ENCODE measurements around the gene EGR4.

Gene EGR4

DNA sequence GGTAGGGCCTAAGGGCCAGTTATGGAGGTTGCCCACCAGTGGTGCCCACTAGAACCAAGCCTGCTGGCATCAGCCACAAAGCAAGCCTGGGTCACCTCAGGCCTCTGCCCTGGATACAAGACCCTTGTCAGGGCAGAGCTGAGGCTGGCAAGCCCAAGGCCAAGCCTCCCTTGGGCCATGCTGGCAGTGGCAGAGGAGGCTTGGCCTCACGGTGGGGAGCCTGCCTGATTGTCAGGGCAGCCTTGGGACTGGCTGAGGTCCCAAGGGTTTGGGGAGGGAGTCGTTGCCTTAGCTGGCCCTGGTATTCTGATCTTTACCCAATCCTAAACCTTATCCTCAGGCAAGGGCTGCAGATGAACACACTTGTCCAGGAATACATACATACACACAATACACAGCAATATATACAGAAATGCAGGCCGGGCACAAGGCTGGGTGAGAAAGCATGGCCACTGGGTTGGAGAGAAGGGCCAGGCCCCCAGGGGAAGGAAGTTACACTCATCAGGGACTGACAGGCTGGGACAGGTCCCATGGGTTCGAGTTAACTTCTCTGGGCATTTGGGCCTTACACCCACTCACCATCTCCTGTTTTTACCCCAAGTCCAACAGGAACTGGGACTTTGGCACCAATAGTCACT, 38.2 kb downstream of the EGR4 start:
- peak; percentile 9 for DNase-seq
- in situ Hi-C loops (cut with MboI; ENCODE audit: low pct_unique_long_range_greater_than_20kb, low sequenced_read_pairs) = no loop called here

DNA sequence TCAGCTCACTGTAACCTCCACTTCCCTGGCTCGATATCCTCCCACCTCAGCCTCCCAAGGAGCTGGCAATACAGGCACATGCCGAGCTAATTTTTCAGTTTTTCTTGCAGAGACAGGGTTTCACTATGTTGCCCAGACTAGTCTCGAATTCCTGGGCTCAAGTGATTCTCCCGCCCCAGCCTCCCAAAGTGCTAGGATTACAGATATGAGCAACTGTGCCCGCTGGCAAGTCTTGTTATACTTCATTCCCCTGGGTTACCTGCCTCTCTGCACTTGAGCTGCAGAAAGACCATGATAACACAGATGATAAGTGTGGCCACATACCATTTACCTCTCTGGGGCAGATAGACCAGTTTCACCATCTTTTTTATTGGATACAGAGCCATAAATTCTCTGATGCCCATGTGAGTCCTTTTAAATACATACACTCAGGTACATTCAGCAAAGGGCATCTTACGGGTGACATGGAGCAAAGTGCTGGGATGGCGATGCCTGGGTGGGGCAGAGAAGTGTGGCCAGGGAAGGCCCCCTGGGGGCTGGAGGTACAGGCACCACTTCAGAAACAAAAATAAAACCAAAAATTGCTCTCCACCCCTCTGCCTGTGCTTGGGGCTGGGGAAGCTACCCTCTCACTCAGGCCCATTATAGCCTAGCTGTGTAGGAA, 38.9 kb downstream of the EGR4 start:
- peak; percentile 3 for DNase-seq
- in situ Hi-C loops (cut with MboI; ENCODE audit: low pct_unique_long_range_greater_than_20kb, low sequenced_read_pairs) = no loop called here

DNA sequence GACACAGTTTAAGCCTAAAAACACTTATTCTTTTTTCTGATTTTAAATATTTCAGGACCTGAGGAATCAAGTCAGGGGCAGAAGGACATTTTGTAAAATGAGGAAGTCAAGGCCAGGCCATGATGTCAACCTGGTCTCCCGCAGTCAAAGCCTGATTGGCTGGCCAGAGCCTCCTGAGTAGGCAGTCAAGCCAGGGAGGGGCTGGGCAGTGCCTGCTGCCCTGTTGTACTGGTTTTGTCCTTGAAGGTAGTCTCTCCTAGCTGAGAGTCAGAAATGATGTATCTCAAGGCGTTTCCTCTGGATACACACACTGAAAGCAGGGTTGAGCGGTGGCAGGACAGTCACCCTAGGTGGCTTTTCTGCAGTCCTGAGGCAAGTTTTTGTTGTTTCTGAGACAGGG, 39.4 kb downstream of the EGR4 start:
- peak; percentile 76 for DNase-seq
- in situ Hi-C loops (cut with MboI; ENCODE audit: low pct_unique_long_range_greater_than_20kb, low sequenced_read_pairs) = no loop called here

- in situ Hi-C loops (cut with MboI; ENCODE audit: low pct_unique_long_range_greater_than_20kb, low sequenced_read_pairs) = no loop called here
- no peak for DNase-seq
Measured at GRCh38 chr2:73253400-73253799, 39.9 kb downstream of the EGR4 start.

DNA sequence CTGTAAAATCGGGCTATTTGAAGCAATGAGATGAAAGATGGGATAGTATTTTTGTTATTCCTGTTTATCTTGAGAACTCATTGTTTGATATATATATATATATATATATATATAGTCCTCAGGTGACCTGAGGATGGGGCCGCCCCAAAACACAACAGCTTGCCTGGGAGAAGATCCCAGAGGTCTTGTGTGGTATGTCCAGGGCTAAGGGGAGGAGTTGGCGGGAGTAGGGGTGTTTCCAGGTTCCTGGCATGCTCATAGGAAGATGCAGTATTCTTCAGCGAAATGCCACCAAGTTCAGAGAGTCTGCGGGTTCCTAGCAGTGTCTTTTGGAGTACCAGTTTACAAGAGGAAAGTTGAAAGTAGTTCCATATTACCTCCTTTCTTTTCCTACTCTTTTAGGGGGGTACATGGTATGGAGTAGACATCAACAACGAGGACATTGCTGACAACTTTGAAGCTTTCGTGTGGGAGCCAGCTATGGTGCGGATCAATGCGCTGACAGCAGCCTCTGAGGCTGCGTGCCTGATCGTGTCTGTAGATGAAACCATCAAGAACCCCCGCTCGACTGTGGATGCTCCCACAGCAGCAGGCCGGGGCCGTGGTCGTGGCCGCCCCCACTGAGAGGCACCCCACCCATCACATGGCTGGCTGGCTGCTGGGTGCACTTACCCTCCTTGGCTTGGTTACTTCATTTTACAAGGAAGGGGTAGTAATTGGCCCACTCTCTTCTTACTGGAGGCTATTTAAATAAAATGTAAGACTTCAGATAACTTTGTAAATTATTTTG, 40.9 kb downstream of the EGR4 start:
- DNase-seq = peak; percentile 7
- in situ Hi-C loops (cut with MboI; ENCODE audit: low pct_unique_long_range_greater_than_20kb, low sequenced_read_pairs) = no loop called here

DNA sequence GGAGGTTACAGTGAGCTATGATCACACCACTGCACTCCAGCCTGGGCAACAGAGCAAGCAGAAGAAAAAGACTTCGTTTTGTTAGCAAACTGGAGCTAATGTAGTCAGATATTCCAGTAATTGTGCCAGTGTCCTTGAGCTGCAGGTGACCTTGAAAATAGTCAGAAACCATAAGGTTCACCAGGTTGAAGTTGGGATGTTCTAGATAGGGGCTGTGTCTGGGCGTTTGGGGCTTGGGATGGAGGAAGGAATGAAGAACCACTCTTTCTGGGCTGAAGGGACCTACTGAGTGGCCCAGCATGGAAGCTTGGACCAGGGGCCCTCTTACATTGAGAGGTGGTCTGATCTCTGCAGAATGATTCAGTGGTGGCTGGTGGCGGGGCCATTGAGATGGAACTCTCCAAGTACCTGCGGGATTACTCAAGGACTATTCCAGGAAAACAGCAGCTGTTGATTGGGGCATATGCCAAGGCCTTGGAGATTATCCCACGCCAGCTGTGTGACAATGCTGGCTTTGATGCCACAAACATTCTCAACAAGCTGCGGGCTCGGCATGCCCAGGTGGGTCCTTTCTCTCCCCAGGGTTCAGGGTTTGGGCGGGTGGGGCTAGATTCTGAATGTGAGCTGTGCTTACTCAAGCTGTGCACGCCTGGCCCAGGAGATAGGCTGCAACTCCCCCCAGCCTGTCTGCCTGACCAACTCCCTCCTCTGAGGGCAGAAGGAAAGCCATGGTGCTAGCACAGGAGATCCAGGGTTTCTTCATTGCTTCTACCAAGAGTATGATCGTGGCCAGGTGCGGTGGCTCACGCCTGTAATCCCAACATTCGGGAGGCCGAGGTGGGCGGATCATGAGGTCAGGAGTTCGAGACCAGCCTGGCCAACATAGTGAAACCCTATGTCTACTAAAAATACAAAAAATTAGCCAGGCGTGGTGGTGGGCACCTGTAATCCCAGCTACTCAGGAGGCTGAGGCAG, 42.2 kb downstream of the EGR4 start:
- DNase-seq = no peak

DNA sequence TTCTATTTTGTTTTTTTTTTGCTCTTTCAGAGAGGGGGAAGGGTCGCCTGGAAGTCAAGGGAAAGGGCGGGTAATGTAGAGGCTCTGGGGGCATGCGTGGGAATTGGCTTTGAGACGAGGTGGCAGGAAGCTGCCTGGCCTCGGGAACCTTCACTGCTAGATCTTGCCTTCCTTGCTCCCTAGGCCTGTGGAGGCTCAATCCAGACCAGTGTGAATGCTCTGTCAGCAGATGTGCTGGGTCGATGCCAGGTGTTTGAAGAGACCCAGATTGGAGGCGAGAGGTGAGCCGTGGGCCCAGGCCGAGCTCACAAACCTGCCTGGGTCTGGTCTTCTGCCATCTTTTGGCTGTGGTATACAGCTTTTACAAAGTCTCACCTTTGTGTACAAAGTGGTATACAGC, 43.7 kb downstream of the EGR4 start:
- in situ Hi-C loops (cut with MboI; ENCODE audit: low pct_unique_long_range_greater_than_20kb, low sequenced_read_pairs) = no loop called here
- no peak for DNase-seq

More for the DNA sequence above, 42.2 kb downstream of the EGR4 start:
- in situ Hi-C loops (cut with MboI; ENCODE audit: low pct_unique_long_range_greater_than_20kb, low sequenced_read_pairs) = no loop called here

DNA sequence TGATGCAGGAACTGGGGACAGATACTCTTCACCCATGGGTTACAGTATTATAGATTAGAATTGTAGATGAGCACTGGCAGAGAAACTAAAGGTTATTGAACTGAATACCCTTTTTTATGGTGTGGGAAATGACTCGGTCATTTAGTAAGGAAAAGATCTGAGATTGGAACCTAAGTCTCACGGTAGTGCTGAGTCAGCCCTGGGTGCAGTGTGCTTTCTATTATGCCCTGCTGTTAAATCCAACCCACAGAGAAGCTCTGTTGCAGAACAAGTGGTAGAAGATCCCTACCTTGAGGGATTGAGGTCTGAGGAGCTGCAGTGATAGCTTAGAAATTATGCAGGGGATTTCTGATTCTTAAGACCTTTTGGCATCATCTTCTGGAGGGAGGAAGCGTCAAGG, 46.5 kb downstream of the EGR4 start:
- in situ Hi-C loops (cut with MboI; ENCODE audit: low pct_unique_long_range_greater_than_20kb, low sequenced_read_pairs) = no loop called here
- DNase-seq = no peak

DNA sequence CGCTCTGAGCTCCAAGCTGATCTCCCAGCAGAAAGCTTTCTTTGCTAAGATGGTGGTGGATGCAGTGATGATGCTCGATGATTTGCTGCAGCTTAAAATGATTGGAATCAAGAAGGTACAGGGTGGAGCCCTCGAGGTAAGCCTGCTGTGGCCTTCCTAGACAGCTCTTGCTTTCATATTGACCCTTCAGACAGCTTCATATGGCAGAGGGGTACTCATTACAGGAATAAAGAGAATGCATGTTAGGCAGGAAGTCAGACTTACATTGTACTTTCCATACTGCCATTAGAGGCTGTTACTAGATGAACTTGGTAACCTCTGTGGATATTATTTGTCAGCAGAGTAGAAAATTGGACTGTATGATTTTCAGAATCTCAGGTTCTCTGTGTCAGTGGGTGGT, 48.8 kb downstream of the EGR4 start:
- DNase-seq = no peak
- in situ Hi-C loops (cut with MboI; ENCODE audit: low pct_unique_long_range_greater_than_20kb, low sequenced_read_pairs) = no loop called here

DNA sequence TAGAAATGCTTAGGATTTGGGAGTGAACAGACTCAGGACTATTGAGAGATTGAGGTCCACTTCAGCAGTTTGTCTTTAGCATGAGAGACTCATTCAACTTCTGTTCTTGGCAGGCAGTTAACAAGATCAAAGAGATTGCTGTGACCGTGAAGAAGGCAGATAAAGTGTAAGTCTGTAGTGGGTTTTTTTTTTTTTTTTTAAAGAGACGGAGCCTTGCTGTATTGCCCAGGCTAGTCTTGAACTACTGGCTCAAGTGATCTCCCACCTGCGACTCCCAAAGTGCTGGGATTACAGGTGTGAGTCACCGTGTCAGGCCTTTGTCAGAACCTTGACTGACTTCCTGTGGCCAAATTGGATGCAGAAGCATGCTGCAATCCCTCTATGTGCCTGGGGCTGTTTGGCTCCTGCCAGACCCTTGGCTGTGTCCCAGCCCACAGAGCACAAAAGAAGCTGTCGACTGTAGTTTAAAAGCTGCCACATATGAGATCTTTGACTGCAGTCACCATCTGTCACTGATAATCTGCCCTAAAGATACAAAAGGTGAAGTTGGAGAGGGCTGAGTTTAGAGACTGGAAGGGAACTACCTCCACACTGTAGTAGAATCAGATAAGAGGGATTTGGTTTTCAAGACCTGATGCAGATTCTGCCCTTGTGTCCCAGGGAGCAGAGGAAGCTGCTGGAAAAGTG, 49.3 kb downstream of the EGR4 start:
- DNase-seq = no peak
- in situ Hi-C loops (cut with MboI; ENCODE audit: low pct_unique_long_range_greater_than_20kb, low sequenced_read_pairs) = no loop called here

Data from KBM-7 (cell line).